GM12801 (cell line): Measurements from ENCODE around the gene LARP4B.

Experiments used
- TF ChIP-seq, protein P1 (sequence below): IDR thresholded peaks from one replicate; pipeline ENCODE4 v1.5.1; 2011; ENCODE audit warnings: control low read depth; ENCODE audit not compliant: insufficient read length; ENCODE audit errors: extremely low read depth

The LARP4B gene

DNA sequence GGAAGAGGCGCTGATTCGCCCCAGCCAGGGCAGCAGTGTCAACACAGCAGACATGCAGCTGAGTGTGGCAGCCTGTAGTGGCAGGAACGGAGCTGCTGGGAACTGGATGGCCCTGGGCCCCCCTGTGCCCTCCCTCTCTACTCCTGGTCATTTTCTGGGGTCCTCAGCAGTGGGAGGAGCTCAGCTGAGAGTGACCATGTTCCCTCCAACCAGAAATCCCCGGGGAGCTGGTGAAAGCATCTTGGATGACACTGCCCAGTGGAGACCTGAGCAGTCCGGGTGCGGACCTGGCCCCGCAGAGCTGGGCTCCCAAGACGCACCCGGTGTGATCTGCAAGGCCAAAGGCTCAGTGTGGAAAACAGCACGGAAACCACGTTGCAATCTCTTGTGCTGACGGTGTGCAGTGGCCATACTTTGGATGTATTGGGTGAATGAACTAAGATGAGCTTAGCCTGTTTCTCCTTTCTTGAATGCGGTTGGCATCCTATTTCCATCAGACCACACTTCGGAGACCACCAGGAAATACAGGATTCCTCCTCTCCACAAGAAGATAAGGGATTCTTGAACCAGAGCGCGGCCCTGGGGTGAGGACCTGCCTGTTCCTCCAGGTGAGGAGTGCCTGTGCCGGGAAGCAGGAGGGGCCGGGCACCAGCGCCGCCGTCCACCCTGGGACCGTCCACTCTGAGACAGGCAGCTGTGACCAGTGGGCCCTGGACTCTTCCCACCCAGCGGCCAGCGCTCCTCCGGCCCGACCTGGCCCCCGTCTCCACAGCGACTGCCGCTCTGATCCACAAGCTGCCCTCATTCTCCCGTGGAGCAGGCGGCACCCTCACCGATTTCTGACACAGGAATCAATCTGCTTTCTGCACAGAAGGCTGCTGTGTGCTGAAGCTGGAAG, 148.5 kb downstream of the LARP4B start:
- TF ChIP-seq, protein P1, sequence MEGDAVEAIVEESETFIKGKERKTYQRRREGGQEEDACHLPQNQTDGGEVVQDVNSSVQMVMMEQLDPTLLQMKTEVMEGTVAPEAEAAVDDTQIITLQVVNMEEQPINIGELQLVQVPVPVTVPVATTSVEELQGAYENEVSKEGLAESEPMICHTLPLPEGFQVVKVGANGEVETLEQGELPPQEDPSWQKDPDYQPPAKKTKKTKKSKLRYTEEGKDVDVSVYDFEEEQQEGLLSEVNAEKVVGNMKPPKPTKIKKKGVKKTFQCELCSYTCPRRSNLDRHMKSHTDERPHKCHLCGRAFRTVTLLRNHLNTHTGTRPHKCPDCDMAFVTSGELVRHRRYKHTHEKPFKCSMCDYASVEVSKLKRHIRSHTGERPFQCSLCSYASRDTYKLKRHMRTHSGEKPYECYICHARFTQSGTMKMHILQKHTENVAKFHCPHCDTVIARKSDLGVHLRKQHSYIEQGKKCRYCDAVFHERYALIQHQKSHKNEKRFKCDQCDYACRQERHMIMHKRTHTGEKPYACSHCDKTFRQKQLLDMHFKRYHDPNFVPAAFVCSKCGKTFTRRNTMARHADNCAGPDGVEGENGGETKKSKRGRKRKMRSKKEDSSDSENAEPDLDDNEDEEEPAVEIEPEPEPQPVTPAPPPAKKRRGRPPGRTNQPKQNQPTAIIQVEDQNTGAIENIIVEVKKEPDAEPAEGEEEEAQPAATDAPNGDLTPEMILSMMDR: no peak

DNA sequence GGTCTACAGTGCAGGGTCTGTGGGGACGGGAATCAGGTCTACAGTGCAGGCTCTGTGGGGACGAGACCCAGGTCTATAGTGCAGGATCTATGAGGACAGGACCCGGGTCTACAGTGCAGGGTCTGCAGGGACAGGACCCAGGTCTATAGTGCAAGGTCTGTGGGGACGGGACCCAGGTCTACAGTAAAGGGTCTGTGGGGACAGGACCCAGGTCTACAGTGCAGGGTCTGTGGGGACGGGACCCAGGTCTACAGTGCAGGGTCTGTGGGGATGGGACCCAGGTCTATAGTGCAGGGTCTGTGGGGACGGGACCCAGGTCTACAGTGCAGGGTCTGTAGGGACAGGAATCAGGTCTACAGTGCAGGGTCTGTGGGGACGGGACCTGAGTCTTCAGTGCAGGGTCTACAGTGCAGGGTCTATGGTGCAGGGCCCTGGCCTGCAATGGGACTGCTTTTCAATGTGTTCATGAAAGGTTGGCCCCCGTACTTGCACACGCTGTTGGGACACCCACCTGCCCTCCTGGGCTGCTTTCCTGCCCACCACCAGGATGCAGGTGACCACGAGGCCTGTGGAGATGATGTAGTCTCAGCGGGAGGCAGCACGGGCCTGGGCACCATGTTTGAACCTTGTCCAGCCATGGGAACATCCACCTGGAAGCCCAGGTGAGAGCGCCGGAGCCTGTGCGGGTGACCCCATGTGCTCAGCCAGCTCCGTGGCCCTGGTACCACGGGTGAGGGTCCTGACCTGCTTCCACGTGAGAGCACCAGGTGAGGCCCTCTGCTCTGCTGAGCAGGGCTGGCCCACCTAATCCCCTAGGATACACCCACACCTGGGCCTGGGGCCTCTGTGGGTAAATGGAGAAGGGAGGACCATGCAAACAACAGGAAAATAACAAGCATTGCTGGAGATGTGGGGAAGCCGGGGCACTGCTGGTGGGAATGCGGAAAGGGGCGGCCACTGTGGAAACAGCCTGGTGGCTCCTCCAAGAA, 150.7 kb downstream of the LARP4B start:
- TF ChIP-seq, protein P1: no peak

DNA sequence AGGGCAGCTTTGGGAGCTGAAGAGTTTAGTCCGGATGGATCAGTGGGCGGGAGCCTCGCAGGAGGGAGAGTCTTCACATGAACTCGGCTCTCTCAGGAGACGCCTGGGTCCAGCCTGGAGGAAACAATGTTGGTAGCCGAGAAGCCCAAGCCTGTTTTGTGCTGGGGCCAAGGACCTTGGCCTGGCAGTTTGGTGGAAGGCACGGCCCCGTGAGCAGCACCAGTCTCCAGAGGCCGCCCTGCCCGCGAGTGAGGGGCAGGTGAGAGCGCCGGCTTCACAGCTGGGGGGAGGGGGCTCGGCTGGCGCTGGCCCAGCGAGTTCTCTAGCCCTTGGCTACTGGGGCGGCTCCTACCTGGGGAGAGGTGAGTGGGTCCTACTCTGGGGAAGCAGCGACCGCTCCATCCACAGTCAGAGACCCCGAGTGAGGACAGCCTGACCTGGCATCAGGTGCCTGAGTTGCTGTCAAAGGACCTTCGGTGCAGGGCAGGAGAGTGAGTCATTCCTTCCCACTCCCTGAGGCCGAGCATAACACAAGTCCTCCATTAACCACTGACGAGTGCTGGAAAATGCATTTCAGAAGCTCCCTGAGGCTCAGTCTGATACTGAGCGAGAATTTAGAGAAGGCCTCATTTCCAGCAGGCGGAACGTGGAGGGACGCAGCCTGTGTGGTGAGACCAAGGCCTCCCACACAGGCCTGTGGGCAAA, 152.7 kb downstream of the LARP4B start:
- TF ChIP-seq, protein P1: no peak

GRCh38 chr10:777913-778479, 153.5 kb downstream of the LARP4B start:
- TF ChIP-seq, protein P1: no peak

GRCh38 chr10:776772-777171, 154.7 kb downstream of the LARP4B start:
- TF ChIP-seq, protein P1: no peak

DNA sequence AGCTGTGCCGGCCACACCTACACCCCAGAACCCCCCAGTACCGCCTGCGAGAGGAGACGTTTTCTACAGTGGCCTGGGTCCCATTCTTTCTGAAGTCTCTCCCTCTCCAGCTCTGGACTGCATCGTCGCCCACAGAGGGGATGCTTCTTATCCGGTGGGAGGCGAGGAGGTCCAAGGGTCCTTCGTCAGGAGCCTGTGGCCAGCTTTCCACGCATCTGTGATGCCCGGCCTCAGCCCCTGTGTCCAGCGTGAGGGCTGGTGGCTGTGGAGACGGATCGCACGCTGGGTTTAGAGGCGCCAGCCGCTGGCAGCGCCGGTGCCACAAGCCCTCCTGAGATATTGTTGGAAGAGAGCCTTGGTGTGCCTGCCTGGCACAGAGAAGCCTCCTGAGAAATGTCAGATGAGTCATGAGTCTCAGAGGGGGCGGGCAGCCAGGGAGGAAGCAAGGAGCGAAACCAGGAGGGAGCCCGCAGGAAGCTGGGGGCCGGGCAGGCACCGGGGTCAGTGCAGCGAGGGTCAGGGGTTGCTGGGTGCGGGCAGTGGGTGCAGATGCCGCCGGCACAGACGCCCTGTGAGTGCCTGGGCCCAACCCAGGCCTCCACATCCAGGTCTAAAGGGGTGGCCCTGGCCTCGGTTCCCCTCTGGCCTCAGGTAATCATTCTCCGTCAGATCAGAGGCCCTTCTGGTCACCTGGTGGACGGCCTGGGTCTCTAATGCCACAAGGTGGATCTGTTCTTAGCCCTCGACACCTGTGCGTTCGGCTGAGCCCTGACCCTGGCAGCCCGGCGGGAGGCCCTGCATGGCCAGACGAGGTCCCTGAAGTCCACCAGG, 156.0 kb downstream of the LARP4B start:
- TF ChIP-seq, protein P1: no peak
